Hepatic stellate cell (primary cell): ENCODE measurements around the gene FBLL1.
"Not testable (repeated sequence)": the region's sequence is repeated elsewhere in the genome, so short reads cannot be mapped to it uniquely, and the experiment has no call there.

Experiments
- DNase-seq: peaks from one replicate; pipeline ENCODE4 v3.0.0; 2011; ENCODE audit warnings: low spot score

The FBLL1 gene

DNA sequence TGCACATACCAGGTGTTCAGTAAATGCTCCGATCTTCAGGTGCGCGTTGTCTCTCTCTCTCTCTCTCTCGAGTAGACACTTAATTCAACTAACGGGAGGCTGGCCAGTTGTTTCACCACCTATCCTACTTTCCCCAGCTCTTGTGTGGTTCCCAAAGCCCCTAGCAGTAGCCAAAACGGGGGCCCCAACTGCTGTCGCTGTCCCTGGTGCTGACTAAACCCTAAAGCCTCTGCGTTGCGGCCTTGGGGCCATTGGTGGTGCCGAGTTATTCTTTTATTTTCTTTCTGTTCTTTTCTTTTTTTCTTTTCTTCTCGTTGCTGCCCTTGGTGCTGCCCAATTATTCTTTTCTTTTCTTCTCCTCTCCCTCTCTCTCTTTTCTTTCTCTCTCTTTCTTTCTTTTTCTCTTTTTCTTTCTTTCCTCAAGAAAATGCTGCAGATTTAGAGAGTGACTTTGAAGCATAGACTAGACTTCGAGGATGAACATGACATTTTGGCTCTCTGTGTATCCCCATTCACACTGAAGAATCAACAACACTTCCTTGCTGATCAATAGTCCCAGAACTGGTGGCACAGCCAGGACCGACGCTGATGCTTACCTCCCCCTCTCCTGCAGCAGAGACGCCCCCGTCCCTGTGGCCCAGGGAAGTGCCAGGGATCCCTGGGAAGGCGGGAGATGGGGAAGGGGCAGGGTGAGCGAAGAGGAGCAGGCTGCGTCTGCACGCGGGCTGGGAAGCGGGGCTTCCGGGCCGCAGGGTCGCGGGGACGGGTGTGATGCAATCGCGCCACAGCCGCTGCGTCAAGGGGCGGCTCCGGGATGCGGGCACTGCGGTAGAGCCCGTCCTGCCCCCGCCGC lies at the start of gene FBLL1:
Gene FBLL1, plus strand, starts transcription at position 785 of the 853 bp plus-strand sequence. CDS start 200 bp downstream, outside the sequence.
- DNase-seq = no peak

DNA sequence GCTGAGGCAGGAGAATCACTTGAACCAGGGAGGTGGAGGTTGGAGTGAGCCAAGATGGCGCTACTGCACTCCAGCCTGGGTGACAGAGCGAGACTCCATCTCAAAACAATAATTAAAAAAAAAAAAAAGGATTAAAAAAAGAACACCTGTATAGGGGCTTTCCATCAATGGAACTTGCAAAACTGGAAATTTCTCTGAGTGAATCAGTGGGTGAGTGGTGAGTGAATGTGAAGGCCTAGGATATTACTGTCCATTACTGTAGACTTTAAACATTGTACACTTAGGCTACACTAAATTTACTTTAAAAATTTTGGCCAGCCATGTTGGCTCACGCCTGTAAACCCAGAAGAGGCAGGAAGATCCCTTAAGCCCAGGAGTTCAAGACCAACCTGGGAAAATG lies 48.5 kb upstream of the FBLL1 start:
- no peak for DNase-seq

DNA sequence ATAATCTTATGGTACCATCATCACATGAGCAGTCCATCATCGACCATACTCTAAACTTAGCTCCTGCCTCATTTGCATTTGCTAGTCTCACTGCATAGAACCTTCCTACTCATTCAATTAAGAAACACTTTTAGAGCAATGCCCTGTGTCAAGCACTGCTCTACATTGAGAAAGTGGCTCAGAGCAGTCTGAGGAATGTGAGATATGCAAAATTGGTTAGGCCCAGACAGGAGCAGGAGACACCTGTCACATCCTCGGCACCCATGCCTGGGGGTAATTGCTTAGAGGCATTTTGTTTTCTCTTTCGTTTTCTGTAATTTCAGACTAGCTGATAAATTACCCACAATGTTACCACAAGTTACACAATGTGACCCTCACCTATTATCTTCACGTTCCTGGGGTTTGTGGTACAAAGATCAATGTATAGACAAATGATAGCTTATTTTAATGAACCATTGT lies 47.7 kb upstream of the FBLL1 start:
- DNase-seq = no peak

DNA sequence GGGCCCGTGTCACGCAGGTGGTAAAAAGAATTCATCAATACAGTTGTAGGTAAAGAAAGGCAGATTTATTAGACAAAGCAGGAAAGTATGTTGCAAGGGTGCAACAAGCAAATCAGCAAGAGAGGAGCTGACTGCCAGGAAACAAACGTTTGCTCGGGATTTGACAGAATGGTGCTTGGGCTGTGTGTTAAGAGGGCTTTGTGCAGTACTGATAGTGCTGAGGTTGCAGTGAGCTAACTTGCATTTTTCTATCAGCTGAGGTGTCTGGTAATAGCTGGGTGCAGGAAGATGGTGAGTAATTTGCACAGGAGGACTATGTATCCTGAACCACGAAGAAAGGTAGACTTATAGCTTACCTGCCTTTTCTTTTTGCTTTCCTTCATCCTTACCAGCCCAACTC lies 46.7 kb upstream of the FBLL1 start:
- no peak for DNase-seq

DNA sequence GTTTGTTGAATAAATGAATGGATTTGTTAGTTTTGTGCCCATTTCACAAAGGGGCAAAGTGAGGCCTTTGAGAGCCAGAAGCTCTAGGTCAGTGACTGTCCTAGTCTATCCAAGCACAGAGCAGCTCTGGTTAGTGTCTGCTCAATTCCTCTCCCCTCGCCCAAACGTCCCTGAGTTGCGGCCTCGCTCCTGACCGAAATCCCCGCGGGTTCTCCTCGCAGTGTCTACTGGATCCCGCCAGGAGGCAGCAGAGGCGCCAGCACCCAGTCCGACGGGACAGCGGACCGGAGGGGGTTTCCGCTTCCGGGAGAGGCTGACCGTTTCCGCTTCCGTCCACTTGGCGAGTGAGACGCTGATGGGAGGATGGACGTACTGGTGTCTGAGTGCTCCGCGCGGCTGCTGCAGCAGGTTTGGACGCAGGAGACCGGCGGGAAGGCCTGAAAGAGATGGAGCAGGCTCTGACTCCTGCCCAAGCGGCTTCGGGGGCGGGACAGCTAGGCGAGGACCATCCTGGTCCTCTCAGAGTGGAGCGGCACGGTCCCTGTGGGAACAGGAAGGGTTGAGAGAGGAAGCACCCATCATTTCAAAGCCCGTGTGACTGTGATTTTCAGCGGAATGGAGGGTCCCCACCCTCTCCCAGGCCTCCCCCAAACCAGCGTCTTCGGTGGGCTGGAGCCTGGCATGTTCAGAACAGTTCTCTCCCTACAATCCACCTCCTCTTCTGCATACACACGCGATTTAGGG lies 42.8 kb upstream of the FBLL1 start, which contains the start of gene RARS1:
Gene RARS1, plus strand, starts transcription at position 336 of the 744 bp plus-strand sequence. Its CDS starts 28 bp downstream, at position 364.
- DNase-seq = peak; percentile 92

DNA sequence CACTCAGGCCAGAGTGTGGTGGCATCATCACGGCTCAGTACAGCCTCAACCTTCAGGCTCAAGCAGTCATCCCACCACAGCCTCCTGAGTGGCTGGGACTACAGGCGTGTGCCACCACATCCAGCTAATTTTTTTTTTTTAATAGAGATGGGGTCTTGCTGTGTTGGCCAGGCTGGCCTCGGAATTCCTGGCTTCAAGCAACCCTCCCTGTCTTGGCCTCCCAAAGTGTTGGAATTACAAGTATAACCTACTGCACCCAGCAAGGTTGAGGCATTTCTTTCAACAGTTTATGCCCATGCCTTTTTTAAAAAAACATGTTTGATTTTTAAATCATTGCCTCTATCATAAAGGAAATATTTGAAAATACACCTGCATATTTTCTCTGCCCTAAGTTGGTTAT lies 40.0 kb upstream of the FBLL1 start:
- no peak for DNase-seq

DNA sequence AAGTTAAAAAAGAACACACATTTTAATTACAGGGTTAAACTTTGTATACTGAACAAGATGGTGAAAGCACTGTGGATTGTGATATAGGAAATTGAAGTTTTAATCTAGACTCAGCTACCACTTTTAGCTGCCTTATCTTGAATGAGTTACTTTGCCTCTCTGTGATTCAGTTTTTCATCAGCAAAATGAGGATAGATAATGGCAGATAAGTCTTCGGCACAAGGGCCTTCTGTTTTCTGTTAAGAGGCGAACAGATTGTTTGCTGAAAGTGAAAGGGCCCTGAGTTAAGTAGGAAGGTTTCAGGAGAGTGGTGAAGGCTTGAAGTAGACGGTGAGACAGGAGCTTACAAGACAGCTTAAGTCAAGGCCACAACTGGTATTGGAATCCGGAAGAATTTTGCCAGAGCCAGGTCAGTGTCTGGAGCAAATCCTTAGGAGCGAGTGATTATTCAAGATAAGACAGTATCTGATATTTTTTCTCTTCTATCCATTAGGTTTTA lies 35.0 kb upstream of the FBLL1 start:
- DNase-seq = no peak

DNA sequence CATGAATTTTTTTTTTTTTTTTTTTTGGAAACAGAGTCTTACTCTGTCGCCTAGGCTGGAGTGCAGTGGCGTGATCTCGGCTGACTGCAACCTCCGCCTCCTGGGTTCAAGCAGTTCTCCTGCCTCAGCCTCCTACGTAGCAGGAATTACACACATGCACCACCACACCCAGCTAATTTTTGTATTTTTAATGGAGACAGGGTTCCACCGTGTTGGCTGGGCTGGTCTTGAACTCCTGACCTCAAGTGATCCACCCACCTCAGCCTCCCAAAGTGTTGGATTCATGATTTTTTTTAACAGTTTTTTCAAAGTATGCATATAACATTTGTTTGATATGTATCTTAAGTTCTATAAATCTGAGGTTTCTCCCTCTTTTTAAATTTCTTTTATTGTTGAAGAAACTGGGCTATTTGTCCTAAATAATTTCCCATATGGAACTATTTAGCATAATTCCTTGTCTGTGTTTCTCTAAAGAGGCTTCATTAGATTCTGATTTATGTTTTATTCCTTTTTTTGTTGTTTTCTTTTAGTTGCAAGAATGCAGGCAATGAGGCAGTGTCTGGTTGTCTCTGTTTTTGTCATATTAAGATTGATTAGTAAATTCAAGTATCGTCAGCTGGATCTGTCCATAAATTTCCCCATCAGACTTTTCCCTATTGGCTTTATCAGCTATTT lies 26.4 kb upstream of the FBLL1 start:
- DNase-seq = no peak

DNA sequence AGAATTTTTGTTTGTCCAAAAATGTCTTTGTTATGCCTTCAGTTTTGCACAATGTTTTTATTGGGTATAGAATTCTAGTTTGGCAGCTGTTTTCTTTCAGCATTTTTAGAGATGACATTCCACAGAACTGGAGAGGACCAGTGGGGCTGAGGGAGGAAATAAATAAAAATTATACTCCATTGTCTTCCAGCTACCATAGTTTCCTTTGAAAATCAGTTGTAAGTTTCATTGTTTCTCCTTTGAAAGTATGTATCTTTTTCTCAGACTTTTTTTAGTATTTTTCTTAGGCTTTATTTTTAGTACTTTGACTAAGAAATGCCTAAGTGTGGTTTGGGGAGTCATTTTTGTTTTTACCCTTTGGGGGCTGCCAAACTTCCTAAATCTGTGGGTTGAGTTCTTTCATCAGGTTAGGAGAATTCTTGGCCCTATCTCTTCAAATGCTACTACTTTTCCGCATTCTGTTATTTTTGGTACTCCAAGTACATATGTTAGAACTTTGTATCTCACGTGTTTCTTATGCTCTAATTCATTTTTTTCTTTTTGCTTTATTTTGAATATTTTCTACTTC lies 15.2 kb upstream of the FBLL1 start:
- no peak for DNase-seq

DNA sequence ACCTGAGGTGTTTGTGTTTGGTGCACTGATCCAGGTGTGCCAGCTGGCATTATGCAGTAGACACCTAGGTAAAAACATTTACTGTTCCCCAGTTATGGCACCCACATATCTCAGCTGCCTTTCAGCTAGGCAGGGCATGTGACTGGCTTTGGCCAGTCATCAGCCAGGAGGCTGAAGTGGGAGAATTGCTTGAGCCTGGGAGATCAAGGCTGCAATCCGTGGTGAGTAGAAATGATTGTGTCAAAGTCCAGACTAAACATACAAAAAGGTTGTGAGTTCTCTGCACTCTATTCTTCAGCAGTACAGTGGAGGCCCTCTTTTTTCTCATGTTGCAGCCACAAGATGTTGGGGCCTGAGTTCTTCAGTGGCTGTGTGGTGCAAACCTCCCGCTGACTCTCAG lies 3.2 kb upstream of the FBLL1 start:
- no peak for DNase-seq

DNA sequence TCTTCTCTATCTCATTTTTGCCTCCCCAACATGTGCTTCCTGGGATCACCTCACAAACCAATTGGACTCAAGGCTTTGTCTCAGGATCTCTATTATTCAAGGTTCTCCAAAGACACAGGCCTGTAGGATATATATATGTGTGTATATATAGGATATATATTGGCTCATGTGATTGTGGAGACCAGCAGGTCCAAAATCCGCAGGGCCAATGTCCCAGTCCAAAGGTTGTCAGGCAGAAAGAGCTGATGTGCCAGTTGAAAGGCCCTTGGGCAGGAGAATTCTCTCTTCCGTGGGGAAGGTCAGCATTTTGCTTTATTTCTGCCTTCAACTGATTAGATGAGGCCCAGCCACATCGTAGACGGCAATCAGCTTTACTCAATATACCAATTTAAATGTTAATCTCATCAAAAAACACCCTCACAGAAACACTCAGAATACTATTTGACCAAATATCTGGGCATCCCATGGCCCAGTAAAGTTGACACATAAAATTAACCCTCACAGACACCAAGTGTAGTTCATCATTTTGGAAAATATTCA lies 1.3 kb upstream of the FBLL1 start:
- DNase-seq = no peak

DNA sequence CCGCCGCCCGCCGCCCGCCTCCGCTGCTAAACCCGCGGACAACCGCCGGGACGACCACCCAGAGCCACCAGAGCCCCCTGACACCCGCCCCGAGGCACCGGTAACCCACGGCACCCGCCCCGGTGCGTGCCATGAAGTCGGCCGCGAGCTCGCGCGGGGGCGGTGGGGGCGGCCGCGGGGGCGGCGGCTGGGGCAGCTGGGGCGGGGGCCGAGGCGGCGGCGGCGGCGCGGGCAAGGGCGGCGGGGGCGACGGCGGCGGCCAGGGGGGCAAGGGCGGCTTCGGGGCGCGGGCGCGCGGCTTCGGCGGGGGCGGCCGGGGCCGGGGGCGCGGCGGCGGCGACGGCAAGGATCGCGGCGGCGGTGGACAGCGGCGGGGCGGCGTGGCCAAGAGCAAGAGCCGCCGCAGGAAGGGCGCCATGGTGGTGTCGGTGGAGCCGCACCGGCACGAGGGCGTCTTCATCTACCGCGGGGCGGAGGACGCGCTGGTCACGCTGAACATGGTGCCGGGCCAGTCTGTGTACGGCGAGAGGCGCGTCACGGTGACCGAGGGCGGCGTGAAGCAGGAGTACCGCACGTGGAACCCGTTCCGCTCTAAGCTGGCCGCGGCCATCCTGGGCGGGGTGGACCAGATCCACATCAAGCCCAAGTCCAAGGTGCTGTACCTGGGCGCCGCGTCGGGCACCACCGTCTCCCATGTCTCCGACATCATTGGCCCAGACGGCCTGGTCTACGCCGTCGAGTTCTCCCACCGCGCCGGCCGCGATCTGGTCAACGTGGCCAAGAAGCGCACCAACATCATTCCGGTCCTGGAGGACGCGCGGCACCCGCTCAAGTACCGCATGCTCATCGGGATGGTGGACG lies 499 bp downstream of the FBLL1 start:
- no peak for DNase-seq

DNA sequence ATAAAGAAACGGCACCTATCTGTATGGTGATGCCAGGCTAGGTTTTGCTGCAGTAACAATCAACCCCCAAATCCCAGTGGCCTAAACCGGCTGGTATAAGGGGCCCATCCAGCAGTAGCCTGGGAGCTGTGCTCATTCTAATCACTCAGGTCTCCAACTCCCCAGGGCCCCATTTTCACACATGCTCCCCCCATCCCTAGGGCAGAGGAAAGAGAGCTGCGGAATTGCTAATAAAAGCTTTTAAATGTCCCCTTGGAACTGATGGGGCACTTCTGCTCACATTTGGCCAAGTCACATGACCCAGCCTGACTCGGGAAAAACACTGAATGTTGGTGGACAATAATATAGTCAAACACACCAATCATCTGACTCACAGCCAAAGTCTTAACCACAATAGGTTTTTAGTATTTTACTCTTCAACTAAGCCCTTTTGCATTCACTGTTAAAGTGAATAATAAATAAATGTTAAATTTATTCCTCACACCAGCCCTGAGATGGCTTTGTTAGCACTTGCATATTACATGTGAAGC lies 1.6 kb downstream of the FBLL1 start:
- DNase-seq = no peak

DNA sequence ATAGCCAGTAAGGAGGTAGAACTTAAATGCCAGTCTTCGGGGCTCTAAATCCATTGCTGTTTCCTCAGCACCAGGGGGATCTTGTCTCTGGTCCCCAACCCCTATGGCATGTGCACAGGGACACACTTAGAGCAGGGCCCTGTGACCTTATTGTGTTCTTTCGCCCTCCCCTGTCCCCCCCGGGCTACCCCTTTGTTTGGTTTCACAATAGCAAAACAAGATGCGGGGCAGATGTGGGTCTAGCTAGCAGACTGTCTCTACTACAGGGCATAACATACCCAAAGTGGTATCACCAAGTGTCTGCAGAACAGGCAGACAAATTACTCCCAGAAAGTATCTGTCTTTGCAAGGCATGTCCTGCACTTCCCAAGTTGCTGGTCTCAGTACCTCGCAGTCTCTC lies 2.1 kb downstream of the FBLL1 start:
- DNase-seq = no peak

DNA sequence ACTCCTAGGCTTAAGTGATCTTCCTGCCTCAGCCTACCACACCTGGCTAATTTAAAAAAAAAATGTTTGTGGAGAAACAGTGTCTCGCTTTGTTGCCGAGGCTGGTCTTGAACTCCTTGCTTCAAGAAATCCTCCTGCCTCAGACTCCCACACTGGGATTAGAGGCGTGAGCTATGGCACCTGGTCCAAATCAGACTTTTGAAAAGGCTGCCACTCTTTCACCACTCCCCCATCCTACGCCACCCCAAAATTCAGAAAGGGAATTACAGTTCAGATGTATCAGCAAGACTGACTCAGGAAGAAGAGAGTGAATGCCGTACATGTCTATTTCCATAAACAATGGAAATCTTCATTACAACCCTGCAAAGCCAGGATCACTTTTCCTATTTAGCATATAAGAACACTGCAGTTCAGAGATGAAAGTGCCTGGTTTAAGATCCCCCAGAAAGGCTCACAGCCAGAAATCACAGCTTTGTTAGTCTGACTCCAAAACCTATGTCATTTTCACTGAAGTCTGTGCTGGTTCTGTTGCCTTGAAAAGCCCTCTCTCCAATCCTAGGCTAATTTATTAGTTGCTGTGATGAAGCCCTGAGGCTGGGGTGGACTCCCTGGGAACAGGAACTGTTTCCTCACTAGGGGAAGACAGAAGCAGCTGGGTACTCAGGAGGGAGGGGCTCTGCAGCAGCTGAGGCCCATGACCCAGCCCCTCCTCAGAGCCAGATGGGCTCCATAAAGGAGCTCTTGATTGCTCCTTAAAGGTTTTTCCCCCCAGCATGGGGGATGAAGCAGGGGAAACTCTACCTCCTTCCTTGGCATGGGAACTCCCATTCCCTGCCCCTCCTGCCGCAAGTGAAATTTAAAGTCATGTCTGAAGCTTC lies 3.1 kb downstream of the FBLL1 start:
- DNase-seq = no peak

DNA sequence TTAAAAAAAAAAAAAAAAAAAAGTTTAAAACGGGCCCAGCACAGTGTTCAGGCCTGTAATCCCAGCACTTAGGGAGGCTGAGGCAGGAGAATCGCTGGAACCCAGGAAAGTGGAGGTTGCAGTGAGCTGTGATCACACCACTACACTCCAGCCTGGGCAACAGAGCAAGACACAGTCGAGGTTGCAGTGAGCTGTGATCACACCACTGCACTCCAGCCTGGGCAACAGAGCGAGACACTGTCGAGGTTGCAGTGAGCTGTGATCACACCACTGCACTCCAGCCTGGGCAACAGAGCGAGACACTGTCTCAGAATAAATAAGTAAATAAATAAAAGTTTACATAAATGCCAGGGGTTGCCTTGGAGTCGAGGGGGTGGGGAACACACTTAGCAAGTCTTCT lies 5.2 kb downstream of the FBLL1 start:
- DNase-seq = not testable (repeated sequence)

DNA sequence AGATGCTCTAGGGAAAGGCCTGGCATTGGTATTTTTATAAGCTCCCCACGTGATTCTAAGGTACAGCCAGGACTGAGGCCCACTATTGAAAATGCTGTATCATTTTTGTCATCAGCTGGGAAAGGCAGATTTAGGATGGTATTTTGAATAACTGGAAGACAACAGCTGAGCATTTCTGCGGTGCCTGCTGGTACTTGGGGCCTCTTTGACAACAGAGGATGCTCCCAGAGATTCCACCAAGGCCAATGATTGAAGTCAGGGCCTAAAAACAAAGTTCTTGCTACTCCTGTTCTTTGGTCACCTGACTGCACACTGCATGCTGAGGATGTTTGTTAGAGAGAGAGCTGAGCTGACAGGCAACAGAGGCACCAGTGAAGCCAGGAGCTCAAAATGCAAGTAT lies 8.1 kb downstream of the FBLL1 start:
- DNase-seq = no peak

DNA sequence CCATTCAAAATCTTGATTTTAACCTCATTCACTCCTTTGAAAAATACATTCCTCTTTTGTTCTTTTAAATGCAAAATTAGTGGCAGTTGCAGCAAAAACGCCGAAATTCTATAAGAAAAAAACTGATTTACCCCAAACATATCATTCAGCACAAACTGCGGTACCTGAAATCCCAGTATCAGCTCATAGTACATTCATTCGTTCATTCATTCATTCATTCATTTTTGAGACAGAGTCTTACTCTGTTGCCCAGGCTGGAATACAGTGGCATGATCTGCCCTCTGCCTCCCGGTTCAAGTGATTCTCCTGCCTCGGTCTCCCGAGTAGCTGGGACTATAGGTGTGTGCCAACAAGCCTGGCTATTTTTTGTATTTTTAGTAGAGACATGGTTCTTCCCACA lies 20.4 kb downstream of the FBLL1 start:
- no peak for DNase-seq

DNA sequence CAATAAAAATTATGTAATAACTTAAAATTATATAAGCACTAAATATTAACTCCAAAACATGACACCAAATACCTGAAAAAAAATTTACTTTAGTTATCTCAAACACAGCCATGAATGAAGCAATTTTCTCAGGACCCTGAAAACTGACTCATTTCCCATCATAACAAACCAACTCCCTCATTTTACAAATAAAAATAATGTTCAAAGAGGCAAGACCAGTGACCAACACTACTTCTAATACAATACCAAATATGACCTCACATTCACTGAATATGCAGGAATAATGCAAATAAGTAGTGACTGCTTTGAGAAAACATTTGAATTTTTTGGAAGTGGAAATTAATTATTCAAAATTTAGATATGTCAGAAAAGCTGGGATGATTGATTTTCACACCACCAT lies 21.6 kb downstream of the FBLL1 start:
- DNase-seq = no peak

DNA sequence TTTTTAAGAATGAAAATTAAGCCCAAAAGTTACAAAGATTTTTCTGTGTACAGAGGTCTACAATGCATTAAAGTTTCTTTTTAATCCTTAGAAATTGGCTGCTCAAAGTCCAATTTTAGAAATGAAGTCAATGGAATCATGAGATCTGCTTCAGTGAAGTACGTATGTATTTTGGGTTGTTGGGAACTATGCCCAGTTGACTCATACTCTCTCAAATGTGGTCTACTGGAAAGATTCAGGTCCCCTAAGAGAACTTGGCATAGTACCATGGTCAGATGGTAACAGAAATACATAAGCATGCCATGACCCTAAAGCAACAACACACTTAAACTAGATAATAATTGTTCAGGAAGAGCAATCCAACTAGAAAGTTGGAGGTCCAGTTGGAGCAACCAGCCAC lies 23.0 kb downstream of the FBLL1 start:
- peak; percentile 50 for DNase-seq
